Measurements from ENCODE around the gene IL22.

IL22 gene

GRCh38 chr12:68259318-68259940, 6.0 kb upstream of the IL22 start:
- Histone ChIP-seq H3K36me3 (ENCODE audit: control insufficient read depth in 2 of 2, insufficient read depth in 1 of 2, low read length in 2 of 2) (no peaks in the 10 kb centered on the region), H3K27ac (ENCODE audit: extremely low read depth, low read depth, low read length) (no peak overlapping the region), H3K4me3 (ENCODE audit: low read depth, low read length) (no peak overlapping the region), H3K9me3 (ENCODE audit: control insufficient read depth, insufficient read depth, low read depth, low read length) (no peaks in the 10 kb centered on the region), H3K4me1 (ENCODE audit: control insufficient read depth, insufficient read depth, low read length) (no peaks in the 10 kb centered on the region)
- POLR2A ChIA-PET: no interaction called here
- TF ChIP-seq ZSCAN30 (tag by site-specific recombination; IDR thresholded peaks at IDR 0.05) (no peak), ZNF561 (tag by site-specific recombination; IDR thresholded peaks at IDR 0.05; ENCODE audit: borderline replicate concordance) (no peak), GLIS1 (tag by site-specific recombination; IDR thresholded peaks at IDR 0.05) (no peak), ZNF423 (tag by site-specific recombination; IDR thresholded peaks at IDR 0.05) (no peak), ZNF394 (tag by site-specific recombination; IDR thresholded peaks at IDR 0.05; ENCODE audit: borderline replicate concordance) (no peak), SCRT2 (tag by site-specific recombination; IDR thresholded peaks at IDR 0.05) (no peak), ZFP69B (tag by site-specific recombination; IDR thresholded peaks at IDR 0.05) (no peak), ZNF114 (tag by site-specific recombination; IDR thresholded peaks at IDR 0.05) (no peak), ZNF239 (tag by site-specific recombination; IDR thresholded peaks at IDR 0.05) (no peak), ZNF776 (tag by site-specific recombination; IDR thresholded peaks at IDR 0.05; ENCODE audit: borderline replicate concordance) (no peak), ZXDB (tag by site-specific recombination; IDR thresholded peaks at IDR 0.05) (no peak), ZNF623 (tag by site-specific recombination; IDR thresholded peaks at IDR 0.05) (no peak), ZSCAN4 (tag by site-specific recombination; IDR thresholded peaks at IDR 0.05) (no peak), ZNF510 (tag by site-specific recombination; IDR thresholded peaks at IDR 0.05; ENCODE audit: insufficient replicate concordance) (no peak), BCL11A (tag by site-specific recombination; IDR thresholded peaks at IDR 0.05; ENCODE audit: low read depth) (no peak), ZFHX2 (tag by site-specific recombination; conservative IDR thresholded peaks at IDR 0.05) (no peak), ZSCAN5A (tag by site-specific recombination; IDR thresholded peaks at IDR 0.05) (no peak), ZNF16 (tag by site-specific recombination; IDR thresholded peaks at IDR 0.05; ENCODE audit: low read depth) (no peak)
- CTCF ChIA-PET: no interaction called here

- no peaks in the 10 kb centered on the region for H3K9me3 ChIP-seq (ENCODE audit: control insufficient read depth, insufficient read depth, low read depth, low read length)
- CTCF ChIA-PET: interaction anchor here (0.7 kb wide), 1 partner anchor 29 kb away, joined by 5 read pairs; no protein-coding TSS in a partner anchor
- POLR2A ChIA-PET: no interaction called here
- no peaks in the 10 kb centered on the region for H3K36me3 ChIP-seq (ENCODE audit: control insufficient read depth in 2 of 2, insufficient read depth in 1 of 2, low read length in 2 of 2)
- no peak overlapping the region for H3K27ac ChIP-seq (ENCODE audit: extremely low read depth, low read depth, low read length)
- H3K4me1 ChIP-seq (ENCODE audit: control insufficient read depth, insufficient read depth, low read length): no peaks in the 10 kb centered on the region
- H3K4me3 ChIP-seq (ENCODE audit: low read depth, low read length): no peak overlapping the region
- TF ChIP-seq PRDM6 (tag by site-specific recombination; IDR thresholded peaks at IDR 0.05): no peak
Observed at GRCh38 chr12:68252077-68252476, 1.3 kb downstream of the IL22 start.
